ENCODE measurements around the gene LRIG2.

DNA sequence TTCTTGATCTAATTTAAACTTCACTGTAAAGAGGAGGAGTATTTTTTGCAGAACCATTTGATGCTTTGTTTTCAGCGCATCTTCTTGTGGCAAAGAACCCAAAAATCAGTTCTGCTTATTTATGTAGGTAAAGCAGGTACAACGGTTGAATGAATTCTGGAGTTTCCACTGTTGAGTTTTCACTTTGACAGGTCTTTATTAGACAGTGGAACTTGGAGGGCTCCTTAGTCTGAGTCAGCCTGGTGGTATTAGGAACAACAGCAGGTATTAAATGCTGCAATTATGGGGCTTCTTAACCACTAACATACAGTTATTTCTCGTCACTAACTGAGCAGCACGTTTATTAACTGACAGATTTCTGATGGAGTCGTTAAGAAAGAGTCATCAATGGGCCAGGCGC is 1.2 kb downstream of the LRIG2 start:
- TF ChIP-seq POLR2A (IDR thresholded peaks at IDR 0.05; ENCODE audit: low read depth, low read length) (no peak), TAF1 (IDR thresholded peaks at IDR 0.05; ENCODE audit: borderline replicate concordance, low read depth, low read length) (no peak)
